GM23338 (cell line): Measurements from ENCODE around the gene PLEKHM1. TPM values are rescaled to one million over a fixed set of nuclear protein-coding genes. Genes with fewer than 3 reads are reported as not detected.
"Not testable (repeated sequence)": the region's sequence is repeated elsewhere in the genome, so short reads cannot be mapped to it uniquely, and the experiment has no call there.

Source experiments
- ATAC-seq: fragments of 200-7000 bp; cut with Tn5 transposase; 3 replicates; pipeline ENCODE4 v1.9.1; 2020
- DNase-seq: peaks from one replicate; pipeline ENCODE4 v3.0.0-alpha.2; 2015; ENCODE audit warnings: low spot score
- H2AFZ ChIP-seq: fragments of 200-600 bp; sonication (generic); 2 replicates; pipeline ENCODE4 v1.8.0; 2016; ENCODE audit warnings: antibody characterized with exemption, mild to moderate bottlenecking, moderate library complexity
- H3F3A ChIP-seq: fragments of 200-600 bp; sonication (generic); replicated peaks from 2 replicates; pipeline ENCODE4 v1.8.0; 2017; ENCODE audit warnings: antibody characterized with exemption, mixed run types, low read depth
- H3K27ac ChIP-seq: fragments of 200-600 bp; sonication (generic); 2 replicates; pipeline ENCODE4 v1.6.1; 2016; ENCODE audit warnings: low read depth
- H3K27me3 ChIP-seq: fragments of 200-600 bp; sonication (generic); 2 replicates; pipeline ENCODE4 v1.8.0; 2016; ENCODE audit warnings: mild to moderate bottlenecking, mixed run types, moderate library complexity; ENCODE audit not compliant: insufficient read depth
- H3K36me3 ChIP-seq: fragments of 200-600 bp; sonication (generic); 2 replicates; pipeline ENCODE4 v1.8.0; 2016; ENCODE audit warnings: mild to moderate bottlenecking; ENCODE audit not compliant: insufficient read depth
- H3K4me1 ChIP-seq: fragments of 200-600 bp; sonication (generic); 2 replicates; pipeline ENCODE4 v1.8.0; 2016; ENCODE audit warnings: mild to moderate bottlenecking, moderate library complexity; ENCODE audit not compliant: insufficient read depth
- H3K4me2 ChIP-seq: fragments of 200-600 bp; sonication (generic); 2 replicates; pipeline ENCODE4 v1.7.1; 2017; ENCODE audit warnings: mixed run types
- H3K4me3 ChIP-seq: fragments of 200-600 bp; sonication (generic); 2 replicates; pipeline ENCODE4 v1.6.1; 2016; ENCODE audit warnings: mixed run types
- H3K79me2 ChIP-seq: fragments of 200-600 bp; sonication (generic); replicated peaks from 2 replicates; pipeline ENCODE4 v1.8.0; 2017; ENCODE audit warnings: mild to moderate bottlenecking; ENCODE audit not compliant: insufficient read depth
- H3K9me2 ChIP-seq: fragments of 200-600 bp; sonication (generic); 2 replicates; pipeline ENCODE4 v1.8.0; 2017; ENCODE audit not compliant: insufficient read depth
- H4K20me1 ChIP-seq: fragments of 200-600 bp; sonication (generic); replicated peaks from 2 replicates; pipeline ENCODE4 v1.8.0; 2017; ENCODE audit warnings: mild to moderate bottlenecking; ENCODE audit not compliant: insufficient read depth
- H3K27ac Mint-ChIP-seq: 2 replicates; pipeline ENCODE4 v1.8.0; 2020; ENCODE audit warnings: inconsistent platforms, mild to moderate bottlenecking, moderate library complexity, mixed read lengths
- H3K27me3 Mint-ChIP-seq: 3 replicates; pipeline ENCODE4 v1.8.0; 2022; ENCODE audit warnings: low read depth, mild to moderate bottlenecking, moderate library complexity, mixed read lengths, inconsistent platforms; ENCODE audit not compliant: insufficient read depth, poor library complexity
- H3K36me3 Mint-ChIP-seq: 3 replicates; pipeline ENCODE4 v1.8.0; 2021; ENCODE audit warnings: low read depth, mild to moderate bottlenecking, inconsistent platforms, moderate library complexity, mixed read lengths
- H3K4me1 Mint-ChIP-seq: 3 replicates; pipeline ENCODE4 v1.8.0; 2020; ENCODE audit warnings: mild to moderate bottlenecking, inconsistent platforms, mixed read lengths
- H3K4me3 Mint-ChIP-seq: 3 replicates; pipeline ENCODE4 v1.8.0; 2021; ENCODE audit warnings: moderate library complexity, mild to moderate bottlenecking, inconsistent platforms, mixed read lengths
- H3K9me3 Mint-ChIP-seq: 3 replicates; pipeline ENCODE4 v1.8.0; 2020; ENCODE audit warnings: moderate library complexity, mild to moderate bottlenecking, inconsistent platforms, mixed read lengths
- polyA plus RNA-seq: library from polyadenylated mRNA; unstranded; fragments of >200 nt; fragmentation: Nextera tagmentation; extraction: Ambion mirVana; gene quantifications from 2 replicates; pipeline ENCODE4 v1.2.1, GENCODE V29; 2016
- total RNA-seq: library from RNA; depleted of rRNA; stranded (reverse); fragments of >200 nt; shearing (Covaris generic); gene quantifications from 2 replicates; pipeline ENCODE4 v1.2.3, GENCODE V29; 2014

The PLEKHM1 gene
- total and polyA plus RNA-seq, 2 experiments from 2014 or later: 4.4 to 17.9 TPM

- H3K27ac ChIP-seq, H2AFZ ChIP-seq, H3K27me3 Mint-ChIP-seq, H3K4me1 ChIP-seq, H3K27me3 ChIP-seq, H3K27ac Mint-ChIP-seq, H3K9me3 Mint-ChIP-seq, H4K20me1 ChIP-seq, H3K4me3 Mint-ChIP-seq, H3K79me2 ChIP-seq, H3K36me3 Mint-ChIP-seq, H3F3A ChIP-seq, H3K4me1 Mint-ChIP-seq, H3K36me3 ChIP-seq, H3K4me2 ChIP-seq, H3K4me3 ChIP-seq, DNase-seq, H3K9me2 ChIP-seq, ATAC-seq: not testable (repeated sequence)
Observed at GRCh38 chr17:45446872-45447625, 43.5 kb downstream of the PLEKHM1 start.

GRCh38 chr17:45445901-45446743 lies 44.4 kb downstream of the PLEKHM1 start:
- not testable (repeated sequence) for H3K4me3 ChIP-seq, DNase-seq, H3K4me1 Mint-ChIP-seq, H3K9me2 ChIP-seq, H3K79me2 ChIP-seq, H3K27ac ChIP-seq, H3K4me1 ChIP-seq, H3K27me3 Mint-ChIP-seq, H3F3A ChIP-seq, H3K36me3 ChIP-seq, H4K20me1 ChIP-seq, H3K4me2 ChIP-seq, H3K27me3 ChIP-seq, H3K36me3 Mint-ChIP-seq, H3K27ac Mint-ChIP-seq, H3K4me3 Mint-ChIP-seq, H3K9me3 Mint-ChIP-seq, H2AFZ ChIP-seq, ATAC-seq

- not testable (repeated sequence) for H3K27ac Mint-ChIP-seq, H3K27me3 ChIP-seq, H3K36me3 Mint-ChIP-seq, ATAC-seq, H3K4me1 ChIP-seq, H3K9me3 Mint-ChIP-seq, H2AFZ ChIP-seq, H4K20me1 ChIP-seq, H3K27ac ChIP-seq, H3K4me2 ChIP-seq, H3K27me3 Mint-ChIP-seq, H3F3A ChIP-seq, H3K4me1 Mint-ChIP-seq, H3K36me3 ChIP-seq, DNase-seq, H3K9me2 ChIP-seq, H3K4me3 Mint-ChIP-seq, H3K79me2 ChIP-seq, H3K4me3 ChIP-seq
Observed at GRCh38 chr17:45444856-45445820, 45.4 kb downstream of the PLEKHM1 start.

- not testable (repeated sequence) for H3K9me3 Mint-ChIP-seq
Observed at GRCh38 chr17:45444301-45444700, 46.2 kb downstream of the PLEKHM1 start.

GRCh38 chr17:45443371-45444260 lies 46.9 kb downstream of the PLEKHM1 start:
- not testable (repeated sequence) for H3K27ac Mint-ChIP-seq, H3K36me3 ChIP-seq, H3K36me3 Mint-ChIP-seq, H3K4me3 ChIP-seq, H3K27me3 Mint-ChIP-seq, DNase-seq, H3K27ac ChIP-seq, H2AFZ ChIP-seq, H3K79me2 ChIP-seq, H3K4me1 ChIP-seq, H3K9me3 Mint-ChIP-seq, H3K4me2 ChIP-seq, H3F3A ChIP-seq, H3K27me3 ChIP-seq, H4K20me1 ChIP-seq, H3K9me2 ChIP-seq, H3K4me3 Mint-ChIP-seq
- H3K4me1 Mint-ChIP-seq: peaks cover 12% of the 10 kb centered on the region
- ATAC-seq: peak; percentile 26

More at GRCh38 chr17:45444301-45444700, 46.2 kb downstream of the PLEKHM1 start:
- H3K27me3 Mint-ChIP-seq, H2AFZ ChIP-seq, H4K20me1 ChIP-seq, H3K4me3 Mint-ChIP-seq, H3K4me2 ChIP-seq, H3K27ac Mint-ChIP-seq, H3K27me3 ChIP-seq, H3K79me2 ChIP-seq, H3K27ac ChIP-seq, H3K9me2 ChIP-seq, ATAC-seq, H3K4me3 ChIP-seq, H3K36me3 ChIP-seq, H3K4me1 ChIP-seq, H3K36me3 Mint-ChIP-seq, DNase-seq, H3F3A ChIP-seq: not testable (repeated sequence)
- H3K4me1 Mint-ChIP-seq: peaks cover 10% of the 10 kb centered on the region
